Psoas muscle (tissue), 8 donors: ENCODE measurements around the gene PRRT1. TPM values are rescaled to one million over a fixed set of nuclear protein-coding genes. Genes with fewer than 3 reads are reported as not detected.

Experiments used
- ATAC-seq, 4 donors: fragments of 200-7000 bp; cut with Tn5 transposase; one replicate each; pipeline ENCODE4 v1.9.1; 2020; ENCODE audit warnings: moderate library complexity in 3 of 4, mild to moderate bottlenecking in 2 of 4
- DNase-seq, 2 donors: peaks; one replicate each; pipeline ENCODE4 v3.0.0-alpha.2; 2020
- H3K27ac ChIP-seq: fragments of 200-600 bp; one replicate; pipeline ENCODE4 v1.8.0; 2022
- H3K27me3 ChIP-seq, 3 donors: fragments of 200-600 bp in 1 of 3; one replicate each; pipeline versions ENCODE4 v1.6.1 to v1.8.0; 2013 to 2022; ENCODE audit warnings: low read length in 2 of 3, mild to moderate bottlenecking in 2 of 3, moderate library complexity in 1 of 3; ENCODE audit not compliant: insufficient read depth in 3 of 3
- H3K36me3 ChIP-seq, 2 donors: fragments of 200-600 bp in 1 of 2; one replicate each; pipeline versions ENCODE4 v1.6.1 to v1.8.0; 2013 to 2022; ENCODE audit warnings: low read depth in 1 of 2, mild to moderate bottlenecking in 1 of 2, moderate library complexity in 1 of 2; ENCODE audit not compliant: insufficient read depth in 1 of 2
- H3K4me1 ChIP-seq: fragments of 200-600 bp; one replicate; pipeline ENCODE4 v1.8.0; 2022
- H3K4me3 ChIP-seq: fragments of 200-600 bp; one replicate; pipeline ENCODE4 v1.8.0; 2022; ENCODE audit warnings: mild to moderate bottlenecking
- H3K9me3 ChIP-seq: fragments of 200-600 bp; one replicate; pipeline ENCODE4 v1.8.0; 2022
- CTCF ChIP-seq: fragments of 200-600 bp; IDR thresholded peaks from one replicate; pipeline ENCODE4 v1.8.0; 2022; ENCODE audit warnings: antibody characterized with exemption
- whole genome bisulfite sequencing, 3 donors: extraction: QIAGEN DNeasy Blood & Tissue Kit; methylation state at CpG; one replicate each; pipeline versions ENCODE4 v1.1.6 to v1.1.7; 2013; 5-methylcytosine and 5-hydroxymethylcytosine counted together
- intact Hi-C, 2 donors: fragments of 100-400 bp; cut with DNase I; formaldehyde crosslinking; loops; one replicate each; pipeline versions ENCODE4 v1.11.0 to v1.14.2; 2022
- polyA plus RNA-seq, 3 donors: library from polyadenylated mRNA; stranded (reverse); fragments of 200-250 nt; gene quantifications; one replicate each; pipeline ENCODE4 v1.2.3, GENCODE V29; 2013
- total RNA-seq, 4 donors: library from RNA; stranded (reverse); fragmentation: NEBNext Ultra II Directional in 2 of 4; extraction: Animal tissue kit (Norgen Biotek cat#: 25700) in 2 of 4; gene quantifications; one replicate each; pipeline versions ENCODE4 v1.2.1 to v1.2.4, GENCODE V29; 2021 to 2023
- donor health status: healthy with polysubstance abuse.
- donor health status: DM: no; HTN: no; CAD: no; lungs with moderate emphysema.
- donor health status: Bipolar disorder and iron deficiency.
- donor health status: healthy.
- donor health status: DM: yes; HTN: yes; CAD: no.
- donor health status: DM: no; HTN: no; CAD: no.
- donor health status: DM: no; HTN: no; CAD: no.
- donor health status: DM: yes; HTN: yes; CAD: no.

PRRT1 gene
- total and polyA plus RNA-seq, 7 donors = 0.08 to 0.51 (median 0.22) TPM

- Histone ChIP-seq H3K4me3 (no peak overlapping the region), H3K27me3 (no peaks in the 10 kb centered on the region), H3K4me1 (peaks cover 30% of the 10 kb centered on the region), H3K27ac (peak overlapping the region; percentile 55), H3K36me3 (peaks cover 0 to 48% of the 10 kb centered on the region in 2 donors), H3K9me3 (no peaks in the 10 kb centered on the region)
- ATAC-seq (no peak), DNase-seq (no peak)
- no peak for TF ChIP-seq CTCF
- WGBS, 3 donors = 60 to 82% (median 66%) methylated on average over 10 of the region's 10 CpGs
- intact Hi-C loops = no loop called here
Measured at GRCh38 chr6:32181915-32182529, 30.3 kb upstream of the PRRT1 start.

GRCh38 chr6:32181148-32181702 is 29.5 kb upstream of the PRRT1 start:
- Histone ChIP-seq H3K27me3 (no peaks in the 10 kb centered on the region), H3K4me3 (no peak overlapping the region), H3K27ac (no peak overlapping the region), H3K4me1 (peaks cover 36% of the 10 kb centered on the region), H3K36me3 (peaks cover 0 to 40% of the 10 kb centered on the region in 2 donors), H3K9me3 (no peaks in the 10 kb centered on the region)
- TF ChIP-seq CTCF = no peak
- no peak for ATAC-seq
- DNase-seq = no peak
- 80 to 86% (median 82%) methylated on average over 15 of the region's 15 CpGs for WGBS, 3 donors
- intact Hi-C loops = no loop called here

- 60 to 63% (median 61%) methylated on average over 10 of the region's 10 CpGs for WGBS, 3 donors
- Histone ChIP-seq H3K4me3 (peak overlapping the region; percentile 92), H3K4me1 (peaks cover 34% of the 10 kb centered on the region), H3K27ac (peak overlapping the region; percentile 87), H3K36me3 (peaks cover 0 to 37% of the 10 kb centered on the region in 2 donors), H3K9me3 (no peaks in the 10 kb centered on the region), H3K27me3 (no peaks in the 10 kb centered on the region)
- DNase-seq (no peak), ATAC-seq (no peak)
- intact Hi-C loops = loop anchor here in 1 of 2 donors (5.0 kb wide), 1 partner anchor 53 kb away; the partner anchor contains the start of gene ATF6B
- no peak for TF ChIP-seq CTCF
Measured at GRCh38 chr6:32179766-32180405, 28.1 kb upstream of the PRRT1 start.

GRCh38 chr6:32178547-32179440 is 27.1 kb upstream of the PRRT1 start:
- no peak for TF ChIP-seq CTCF
- DNase-seq (no peak), ATAC-seq (no peak)
- H3K4me1 ChIP-seq = peaks cover 38% of the 10 kb centered on the region
- intact Hi-C loops = loop anchor here in 1 of 2 donors (5.0 kb wide), 1 partner anchor 51 kb away; the partner anchor contains the start of gene ATF6B
- peak overlapping the region; percentile 92 for H3K4me3 ChIP-seq
- no peaks in the 10 kb centered on the region for H3K9me3 ChIP-seq
- H3K27me3 ChIP-seq = no peaks in the 10 kb centered on the region
- peak overlapping the region; percentile 87 for H3K27ac ChIP-seq
- WGBS, 3 donors = 2 to 5% (median 2%) methylated on average over 20 to 24 of the region's 24 CpGs
- peaks cover 0 to 37% of the 10 kb centered on the region in 2 donors for H3K36me3 ChIP-seq
